H9 (cell line): ENCODE measurements around the gene AHI1. TPM values are rescaled to one million over a fixed set of nuclear protein-coding genes. Genes with fewer than 3 reads are reported as not detected.

ENCODE experiments used
- DNase-seq: peaks from one replicate; pipeline ENCODE4 v3.0.0-alpha.2; 2017
- H2AFZ ChIP-seq: one replicate; pipeline ENCODE4 v1.6.1; 2013; ENCODE audit warnings: mild to moderate bottlenecking, low read length, control low read depth, moderate library complexity
- H2AK5ac ChIP-seq: 2 replicates; pipeline ENCODE4 v1.6.1; 2013; ENCODE audit warnings: low read length, control low read depth, mixed read lengths; ENCODE audit not compliant: insufficient read length
- H2BK120ac ChIP-seq: one replicate; pipeline ENCODE4 v1.6.1; 2013; ENCODE audit warnings: low read depth, mild to moderate bottlenecking, low read length, control low read depth, inconsistent platforms; ENCODE audit not compliant: poor library complexity, severe bottlenecking
- H2BK12ac ChIP-seq: 2 replicates; pipeline ENCODE4 v1.6.1; 2013; ENCODE audit warnings: low read length, control low read depth, mixed read lengths, low read depth; ENCODE audit not compliant: insufficient read length
- H2BK15ac ChIP-seq: 2 replicates; pipeline ENCODE4 v1.6.1; 2013; ENCODE audit warnings: low read depth, low read length, control low read depth
- H2BK20ac ChIP-seq: one replicate; pipeline ENCODE4 v1.6.1; 2013; ENCODE audit warnings: low read depth, mild to moderate bottlenecking, low read length, control low read depth, inconsistent platforms; ENCODE audit not compliant: poor library complexity, severe bottlenecking
- H2BK5ac ChIP-seq: 2 replicates; pipeline ENCODE4 v1.6.1; 2013; ENCODE audit warnings: low read length, control low read depth, mixed read lengths; ENCODE audit not compliant: insufficient read length
- H3K14ac ChIP-seq: 2 replicates; pipeline ENCODE4 v1.6.1; 2013; ENCODE audit warnings: low read length, control low read depth; ENCODE audit not compliant: insufficient read depth
- H3K18ac ChIP-seq: 2 replicates; pipeline ENCODE4 v1.6.1; 2013; ENCODE audit warnings: low read depth, mild to moderate bottlenecking, mixed read lengths, low read length, control low read depth; ENCODE audit not compliant: insufficient read length
- H3K23ac ChIP-seq: 2 replicates; pipeline ENCODE4 v1.6.1; 2013; ENCODE audit warnings: low read length, control low read depth, mixed read lengths, low read depth; ENCODE audit not compliant: insufficient read length
- H3K23me2 ChIP-seq: 2 replicates; pipeline ENCODE4 v1.6.1; 2013; ENCODE audit warnings: low read depth, mild to moderate bottlenecking, mixed read lengths, low read length, control low read depth; ENCODE audit not compliant: insufficient read length, poor library complexity, severe bottlenecking
- H3K27ac ChIP-seq: 2 replicates; pipeline ENCODE4 v1.5.1; 2013; ENCODE audit warnings: low read length, control low read depth, mixed read lengths, low read depth; ENCODE audit not compliant: insufficient read length
- H3K27me3 ChIP-seq: 2 replicates; pipeline ENCODE4 v1.6.1; 2013; ENCODE audit warnings: low read length, control low read depth, inconsistent platforms; ENCODE audit not compliant: insufficient read depth
- H3K4ac ChIP-seq: 2 replicates; pipeline ENCODE4 v1.6.1; 2013; ENCODE audit warnings: low read depth, mild to moderate bottlenecking, control low read depth, inconsistent platforms, low read length, moderate library complexity
- H3K4me1 ChIP-seq: 2 replicates; pipeline ENCODE4 v1.6.1; 2013; ENCODE audit warnings: low read length, control low read depth, inconsistent platforms; ENCODE audit not compliant: insufficient read depth
- H3K4me2 ChIP-seq: 2 replicates; pipeline ENCODE4 v1.6.1; 2013; ENCODE audit warnings: low read length, control low read depth, mixed read lengths; ENCODE audit not compliant: insufficient read length, insufficient read depth
- H3K56ac ChIP-seq: 2 replicates; pipeline ENCODE4 v1.6.1; 2013; ENCODE audit warnings: low read depth, mild to moderate bottlenecking, mixed read lengths, low read length, control low read depth; ENCODE audit not compliant: insufficient read length
- H3K79me1 ChIP-seq: 2 replicates; pipeline ENCODE4 v1.6.1; 2013; ENCODE audit warnings: low read depth, mild to moderate bottlenecking, moderate library complexity, low read length, control low read depth, inconsistent platforms; ENCODE audit not compliant: insufficient read depth, poor library complexity, severe bottlenecking
- H3K79me2 ChIP-seq: 2 replicates; pipeline ENCODE4 v1.6.1; 2013; ENCODE audit warnings: low read length, control low read depth, inconsistent platforms; ENCODE audit not compliant: insufficient read depth
- H3K9ac ChIP-seq: 2 replicates; pipeline ENCODE4 v1.6.1; 2013; ENCODE audit warnings: low read length, control low read depth, mixed read lengths; ENCODE audit not compliant: insufficient read length; ENCODE audit errors: extremely low read depth
- H3K9me3 ChIP-seq: one replicate; pipeline ENCODE4 v1.6.1; 2013; ENCODE audit warnings: low read depth, low read length, inconsistent platforms; ENCODE audit not compliant: control insufficient read depth
- H3T11ph ChIP-seq: one replicate; pipeline ENCODE4 v1.6.1; 2013; ENCODE audit warnings: mild to moderate bottlenecking, low read length, control low read depth, inconsistent platforms
- H4K20me1 ChIP-seq: one replicate; pipeline ENCODE4 v1.6.1; 2013; ENCODE audit not compliant: control insufficient read depth, insufficient read length, insufficient read depth
- H4K5ac ChIP-seq: 2 replicates; pipeline ENCODE4 v1.6.1; 2013; ENCODE audit warnings: low read depth, mild to moderate bottlenecking, mixed read lengths, low read length, control low read depth; ENCODE audit not compliant: insufficient read length
- H4K8ac ChIP-seq: replicated peaks from 2 replicates; pipeline ENCODE4 v1.6.1; 2013; ENCODE audit warnings: low read length, control low read depth, mixed read lengths, low read depth; ENCODE audit not compliant: insufficient read length
- H4K91ac ChIP-seq: 2 replicates; pipeline ENCODE4 v1.6.1; 2013; ENCODE audit warnings: low read depth, mild to moderate bottlenecking, moderate library complexity, mixed read lengths, low read length, control low read depth; ENCODE audit not compliant: insufficient read length
- H3K27ac Mint-ChIP-seq, 3 experiments: 2 replicates in 2 of 3; 3 replicates in 1 of 3; pipeline ENCODE4 v1.8.0; 2020 to 2021; ENCODE audit warnings: mixed read lengths in 3 of 3, mild to moderate bottlenecking in 1 of 3, moderate library complexity in 1 of 3
- H3K27me3 Mint-ChIP-seq: 2 replicates; pipeline ENCODE4 v1.8.0; 2021; ENCODE audit warnings: low read depth, mild to moderate bottlenecking, moderate library complexity, mixed read lengths
- H3K36me3 Mint-ChIP-seq, 3 experiments: 2 replicates in 2 of 3; 3 replicates in 1 of 3; pipeline ENCODE4 v1.8.0; 2020 to 2021; ENCODE audit warnings: low read depth in 3 of 3, mixed read lengths in 3 of 3; ENCODE audit not compliant: insufficient read depth in 1 of 3
- H3K4me1 Mint-ChIP-seq, 2 experiments: 2 replicates each; pipeline ENCODE4 v1.8.0; 2020; ENCODE audit warnings: mixed read lengths in 2 of 2
- H3K4me3 Mint-ChIP-seq, 2 experiments: 2 replicates in 1 of 2; 3 replicates in 1 of 2; pipeline ENCODE4 v1.8.0; 2020 to 2021; ENCODE audit warnings: mild to moderate bottlenecking in 2 of 2, mixed read lengths in 2 of 2, moderate library complexity in 1 of 2
- H3K9me3 Mint-ChIP-seq, 2 experiments: 2 replicates in 1 of 2; 3 replicates in 1 of 2; pipeline ENCODE4 v1.8.0; 2020; ENCODE audit warnings: mild to moderate bottlenecking in 2 of 2, mixed read lengths in 2 of 2, moderate library complexity in 1 of 2
- CTCF ChIP-seq: fragments of 200-600 bp; sonication (generic); conservative IDR thresholded peaks from 3 replicates; pipeline ENCODE4 v1.8.0; 2021; ENCODE audit warnings: antibody characterized with exemption, mild to moderate bottlenecking
- WGBS: extraction: QIAGEN DNeasy Blood & Tissue Kit; methylation state at CpG from one replicate; pipeline ENCODE4 v1.1.7; 2013; ENCODE audit warnings: missing lambda C conversion rate, low lambda C conversion rate, mixed read lengths; ENCODE audit not compliant: insufficient read length; ENCODE audit errors: extremely low coverage; 5-methylcytosine and 5-hydroxymethylcytosine counted together
- total RNA-seq: library from RNA; stranded (reverse); gene quantifications from 2 replicates; pipeline ENCODE4 v1.2.1, GENCODE V29; 2021

The AHI1 gene
- total RNA-seq, 1 experiment from 2014 or later: 9.9 TPM

DNA sequence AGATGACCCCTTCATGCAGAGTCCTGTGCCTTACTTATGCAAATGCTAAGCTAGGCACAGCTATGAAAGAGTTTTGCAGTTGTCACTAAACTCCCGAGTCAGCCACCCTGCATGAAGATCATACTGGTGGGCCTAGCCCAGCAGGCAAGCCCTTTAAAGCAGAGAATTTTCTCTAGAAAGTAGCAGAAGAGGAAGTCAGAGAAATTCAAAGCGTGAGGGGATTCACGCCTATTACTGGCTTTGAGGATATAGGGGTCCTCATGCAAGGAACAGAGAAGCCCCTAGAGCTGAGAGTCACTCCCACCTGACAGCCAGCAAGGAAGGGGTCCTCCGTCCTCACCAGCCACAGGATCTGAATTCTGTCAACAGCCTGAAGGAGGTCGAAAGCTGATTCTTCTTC lies 261.8 kb downstream of the AHI1 start:
- Histone ChIP-seq H3K9me3 (no peaks in the 10 kb centered on the region), H2BK20ac (no peak overlapping the region), H3K79me1 (no peaks in the 10 kb centered on the region), H3K23me2 (no peaks in the 10 kb centered on the region), H2BK15ac (no peak overlapping the region), H4K8ac (no peak overlapping the region), H3K27me3 (no peaks in the 10 kb centered on the region), H3K14ac (no peak overlapping the region), H3K4me2 (no peak overlapping the region), H3K27ac (no peak overlapping the region), H2BK5ac (no peak overlapping the region), H2AK5ac (no peak overlapping the region), H3K4me1 (no peaks in the 10 kb centered on the region), H3K18ac (no peak overlapping the region), H3K56ac (no peak overlapping the region), H3K9ac (no peak overlapping the region), H2BK120ac (no peak overlapping the region), H4K20me1 (no peaks in the 10 kb centered on the region), H2BK12ac (no peak overlapping the region), H3K79me2 (no peaks in the 10 kb centered on the region), H3T11ph (no peak overlapping the region), H3K4ac (no peak overlapping the region), H4K5ac (no peak overlapping the region), H4K91ac (no peak overlapping the region), H2AFZ (no peak overlapping the region), H3K23ac (no peak overlapping the region)
- TF ChIP-seq CTCF: no peak
- Mint-ChIP-seq H3K4me3 (no peak overlapping the region), H3K27ac (no peak overlapping the region; a peak in 1 of 7 replicates), H3K36me3 (no peaks in the 10 kb centered on the region), H3K27me3 (no peaks in the 10 kb centered on the region), H3K9me3 (peaks cover 0 to 3% of the 10 kb centered on the region in 2 experiments; a peak in 1 of 5 replicates), H3K4me1 (peaks cover 6 to 18% of the 10 kb centered on the region in 2 experiments)
- DNase-seq: no peak
- no CpG with 5 or more reads among the region's 5 CpGs for WGBS
